Stimulated activated CD4-positive, alpha-beta T cell treated with anti-CD3 and anti-CD28 coated beads, Interleukin-12 subunit alpha, Interleukin-12 subunit beta, amount 100 ng/mL, for 48 hours (primary cell): ENCODE data around the gene BCOR.

Experiments
- DNase-seq, 3 donors: peaks; one replicate each; pipeline ENCODE4 v3.0.0-alpha.2; 2020; ENCODE audit warnings: low read depth in 2 of 3, low spot score in 1 of 3

The BCOR gene

GRCh38 chrX:40006106-40007017 is 91.4 kb downstream of the BCOR start:
- DNase-seq, result peak in 1 of 3 donors; percentile 26

GRCh38 chrX:40005292-40006011 is 92.3 kb downstream of the BCOR start:
- no peak for DNase-seq

- DNase-seq, result no peak
Measured at GRCh38 chrX:40004921-40005291, 92.9 kb downstream of the BCOR start.

DNA sequence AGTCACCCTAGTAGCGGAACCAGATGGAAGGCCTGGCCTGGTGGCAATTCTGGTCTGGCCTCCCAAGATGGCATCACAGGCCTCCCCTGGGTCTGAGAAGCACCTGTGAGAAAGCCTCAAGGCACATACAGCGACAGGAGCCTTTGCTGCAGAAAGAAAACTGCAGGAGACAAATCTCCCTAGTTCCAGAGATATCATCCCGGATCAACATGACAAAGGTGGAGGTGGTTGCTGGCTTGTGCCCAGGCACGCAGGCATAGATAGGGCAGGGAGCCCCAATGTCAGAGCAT is 93.6 kb downstream of the BCOR start:
- no peak for DNase-seq

GRCh38 chrX:40003428-40004245 is 94.1 kb downstream of the BCOR start:
- no peak for DNase-seq

DNA sequence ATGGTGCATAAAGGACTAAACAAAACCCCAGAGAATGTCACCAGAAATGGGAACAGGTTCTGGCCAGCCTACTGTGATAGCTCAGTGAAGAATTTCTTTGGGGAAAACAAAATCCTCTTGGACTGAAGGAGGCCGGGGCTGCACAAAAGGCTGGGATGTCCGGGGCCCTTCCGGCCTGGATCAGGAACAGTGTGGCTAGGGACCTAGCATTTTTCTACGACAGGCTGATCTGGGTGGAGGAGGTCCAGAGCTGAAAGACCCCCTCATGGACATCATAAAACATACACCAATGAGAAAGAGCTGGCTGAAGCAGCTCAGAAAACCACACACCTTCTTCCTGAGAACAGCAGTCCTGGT is 94.7 kb downstream of the BCOR start:
- no peak for DNase-seq
